GM10266 (cell line): Measurements from ENCODE around the gene GPRC5D.

ENCODE experiments used
- DNase-seq: peaks from one replicate; pipeline ENCODE4 v3.0.0; 2012; ENCODE audit errors: extremely low spot score
- TF ChIP-seq, protein P1 (sequence below): IDR thresholded peaks from 2 replicates; pipeline ENCODE4 v1.5.1; 2012; ENCODE audit warnings: mild to moderate bottlenecking, low read depth; ENCODE audit not compliant: control insufficient read depth, insufficient read depth; ENCODE audit errors: missing control alignments

Gene GPRC5D

DNA sequence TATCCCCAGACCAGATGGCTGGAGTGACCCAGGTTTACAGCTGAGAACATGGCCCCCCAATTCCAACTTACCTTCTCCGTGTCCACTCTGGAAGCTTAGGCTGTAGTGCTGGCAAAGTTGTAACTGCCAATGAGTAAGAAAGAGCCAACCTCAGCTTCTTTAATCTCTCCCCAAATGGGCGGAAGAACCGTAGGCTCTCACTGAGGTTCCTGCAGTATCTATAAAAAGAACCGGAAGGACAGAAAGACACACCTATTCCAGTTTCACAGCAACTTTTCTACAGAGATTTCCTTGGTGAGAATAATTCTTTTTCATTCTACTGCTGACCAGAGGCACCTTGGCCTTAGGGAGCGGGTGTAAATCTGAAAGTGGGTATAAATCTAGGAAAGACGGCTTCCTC, at the start of gene GPRC5D:
Gene GPRC5D, minus strand, starts transcription at position 135 of the 400 bp plus-strand sequence. CDS start 1,786 bp downstream, outside the sequence.
- DNase-seq = no peak
- TF ChIP-seq, protein P1, sequence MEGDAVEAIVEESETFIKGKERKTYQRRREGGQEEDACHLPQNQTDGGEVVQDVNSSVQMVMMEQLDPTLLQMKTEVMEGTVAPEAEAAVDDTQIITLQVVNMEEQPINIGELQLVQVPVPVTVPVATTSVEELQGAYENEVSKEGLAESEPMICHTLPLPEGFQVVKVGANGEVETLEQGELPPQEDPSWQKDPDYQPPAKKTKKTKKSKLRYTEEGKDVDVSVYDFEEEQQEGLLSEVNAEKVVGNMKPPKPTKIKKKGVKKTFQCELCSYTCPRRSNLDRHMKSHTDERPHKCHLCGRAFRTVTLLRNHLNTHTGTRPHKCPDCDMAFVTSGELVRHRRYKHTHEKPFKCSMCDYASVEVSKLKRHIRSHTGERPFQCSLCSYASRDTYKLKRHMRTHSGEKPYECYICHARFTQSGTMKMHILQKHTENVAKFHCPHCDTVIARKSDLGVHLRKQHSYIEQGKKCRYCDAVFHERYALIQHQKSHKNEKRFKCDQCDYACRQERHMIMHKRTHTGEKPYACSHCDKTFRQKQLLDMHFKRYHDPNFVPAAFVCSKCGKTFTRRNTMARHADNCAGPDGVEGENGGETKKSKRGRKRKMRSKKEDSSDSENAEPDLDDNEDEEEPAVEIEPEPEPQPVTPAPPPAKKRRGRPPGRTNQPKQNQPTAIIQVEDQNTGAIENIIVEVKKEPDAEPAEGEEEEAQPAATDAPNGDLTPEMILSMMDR = no peak

DNA sequence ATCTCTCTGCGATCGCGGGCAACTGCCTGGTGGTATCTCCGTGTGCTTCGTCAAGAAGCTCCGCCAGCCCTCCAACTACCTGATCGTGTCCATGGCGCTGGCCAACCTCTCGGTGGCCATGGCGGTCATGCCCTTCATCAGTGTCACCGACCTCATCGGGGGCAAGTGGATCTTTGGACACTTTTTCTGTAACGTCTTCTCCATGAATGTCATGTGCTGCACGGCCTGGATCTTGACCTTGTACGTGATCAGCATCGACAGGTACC, 49.7 kb upstream of the GPRC5D start:
- TF ChIP-seq, protein P1 = no peak
- DNase-seq = no peak

DNA sequence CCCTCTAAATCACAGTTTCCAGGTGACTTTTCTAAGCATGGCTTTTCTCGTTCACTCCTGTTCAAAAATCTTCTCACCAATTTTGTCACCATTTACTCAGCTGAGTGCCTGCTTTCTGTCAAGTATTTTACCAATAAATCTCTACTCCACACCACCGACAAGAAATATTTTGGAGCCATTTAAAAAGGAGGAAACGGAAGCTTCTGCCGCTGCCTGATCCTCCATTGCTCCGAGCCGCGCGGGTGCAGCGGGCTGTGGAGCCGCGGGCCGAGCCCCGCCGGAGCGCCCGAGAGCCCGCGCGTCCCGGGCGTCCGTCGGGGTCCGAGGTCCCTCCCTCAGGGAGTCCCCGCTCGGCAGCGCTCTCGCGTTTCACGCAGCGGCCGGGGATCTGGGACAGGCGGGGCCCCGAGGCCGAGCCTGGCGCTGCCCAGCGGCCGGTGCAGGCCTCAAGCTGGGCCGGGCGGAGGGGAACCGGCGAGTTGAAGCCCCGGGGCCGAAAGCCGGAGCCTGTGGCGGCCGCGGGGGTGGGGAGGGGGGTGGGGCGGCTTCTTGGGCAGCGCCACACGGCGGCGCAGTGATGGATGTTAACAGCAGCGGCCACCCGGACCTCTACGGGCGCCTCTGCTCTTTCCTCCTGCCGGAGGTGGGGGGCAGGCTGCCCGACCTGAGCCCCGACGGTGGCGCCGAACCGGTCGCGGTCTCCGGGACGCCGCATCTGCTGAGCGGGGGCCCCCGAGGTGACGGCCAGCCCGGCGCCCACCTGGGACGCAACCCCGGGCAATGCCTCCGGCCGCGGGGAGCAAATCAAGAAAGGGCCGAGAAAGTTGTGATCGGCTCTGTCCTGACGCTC, 49.2 kb upstream of the GPRC5D start:
- DNase-seq = peak; percentile 80
- TF ChIP-seq, protein P1 = peak; percentile 34

DNA sequence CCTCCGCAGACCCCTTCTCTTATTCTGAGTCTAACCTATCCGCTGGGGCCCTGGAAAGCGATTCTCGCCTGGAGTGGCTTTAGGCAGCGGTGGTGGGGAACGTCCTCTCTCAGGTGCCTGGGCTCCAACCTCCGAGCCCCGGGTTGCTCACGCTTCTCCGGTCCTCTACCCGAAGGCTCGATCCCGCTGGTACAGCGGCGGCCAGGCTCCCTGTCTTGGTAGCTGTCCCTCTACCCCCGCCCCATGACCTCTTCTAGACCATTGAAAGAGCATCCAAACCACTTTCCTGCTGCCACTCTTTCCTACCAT, 48.6 kb upstream of the GPRC5D start:
- peak; percentile 63 for DNase-seq
- TF ChIP-seq, protein P1 = no peak

DNA sequence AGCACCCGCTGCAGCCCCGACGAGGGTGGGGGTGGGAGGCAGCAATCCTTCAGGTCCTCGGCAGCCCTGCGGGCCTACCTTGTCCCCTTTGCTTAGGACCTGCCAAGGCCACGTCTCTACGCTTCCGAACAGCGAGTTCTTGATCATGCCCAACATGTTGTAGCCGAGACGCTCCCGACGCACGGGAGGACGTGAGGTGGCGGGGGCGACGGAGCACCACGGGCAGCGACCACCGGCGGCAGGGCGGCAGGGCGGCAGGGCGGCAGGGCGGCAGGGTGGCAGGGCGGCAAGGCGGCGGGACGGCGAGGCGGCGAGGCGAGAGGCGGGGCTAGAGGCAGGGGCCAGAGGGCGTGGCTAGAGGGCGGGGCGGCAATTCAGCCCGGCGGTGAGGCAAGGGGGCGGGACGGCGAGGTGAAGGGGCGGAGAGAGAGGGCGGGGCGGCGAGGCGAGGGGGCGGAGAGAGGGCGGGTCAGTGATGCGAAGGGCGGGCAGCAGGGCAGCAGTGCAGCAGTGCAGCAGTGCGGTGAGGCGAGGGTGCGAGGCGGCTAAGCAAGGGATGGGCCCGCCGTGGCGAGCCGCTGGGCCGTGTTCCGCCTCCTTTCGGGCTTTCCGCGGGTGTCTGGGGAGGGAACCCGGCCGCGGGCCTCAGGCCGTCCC, 48.1 kb upstream of the GPRC5D start, which contains the start of gene HEBP1:
Gene HEBP1, minus strand, starts transcription at position 307 of the 657 bp plus-strand sequence. Its CDS starts 151 bp downstream, at position 156.
- TF ChIP-seq, protein P1 = no peak
- DNase-seq = peak; percentile 99

DNA sequence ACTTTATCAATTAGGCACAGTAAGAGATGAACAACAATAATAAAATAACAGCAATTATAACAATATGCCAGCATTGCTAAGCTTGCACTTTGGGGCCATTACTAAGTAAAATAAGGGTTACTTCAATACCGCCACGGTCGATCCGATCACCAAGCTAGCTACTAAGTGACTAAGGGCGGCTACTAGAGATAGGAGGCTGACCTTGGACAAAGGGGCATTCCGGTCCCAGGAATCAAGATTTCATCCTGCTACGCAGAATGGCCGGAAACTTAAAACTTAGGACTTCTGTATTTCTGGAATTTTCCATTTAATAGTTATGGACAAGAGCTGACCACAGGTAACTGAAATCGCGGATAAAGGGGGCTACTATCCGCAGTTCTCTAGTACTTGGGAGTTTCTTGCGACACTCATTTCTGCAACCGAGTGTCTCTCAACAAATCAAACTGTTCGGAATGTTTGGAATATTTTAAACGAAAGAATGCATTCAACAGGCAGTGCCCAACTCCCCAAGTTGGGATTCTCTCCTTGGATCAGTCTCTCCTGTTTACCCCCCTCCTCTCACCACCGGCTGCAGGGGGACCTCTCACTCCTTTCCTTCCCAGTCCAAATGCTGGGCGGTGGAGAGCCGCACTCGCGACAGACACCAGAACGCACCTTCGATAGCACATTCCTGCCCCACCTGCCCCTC, 47.4 kb upstream of the GPRC5D start:
- TF ChIP-seq, protein P1 = no peak
- no peak for DNase-seq

DNA sequence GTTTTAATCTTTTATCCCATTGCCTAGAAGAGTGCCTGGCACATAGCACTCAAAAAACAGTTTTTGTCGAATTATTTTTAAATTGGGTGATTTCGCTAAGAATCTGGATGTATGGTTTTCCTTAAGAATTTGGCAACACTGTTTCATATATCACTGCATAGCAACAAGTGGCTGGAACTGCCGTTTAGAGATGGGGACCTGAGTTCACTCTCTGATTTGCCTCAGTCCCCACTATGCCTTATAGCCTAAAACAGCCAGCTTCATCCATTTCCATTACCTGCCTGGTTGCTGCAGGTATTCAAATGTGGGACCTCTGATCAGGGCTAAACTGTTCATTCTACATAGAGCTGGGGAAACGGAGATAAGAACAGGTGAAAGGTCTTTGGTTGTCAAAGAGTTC, 46.3 kb upstream of the GPRC5D start:
- no peak for DNase-seq
- TF ChIP-seq, protein P1 = no peak
